Upper lobe of right lung (tissue), 1 donor: ENCODE measurements around the gene DMD. TPM values are rescaled to one million over a fixed set of nuclear protein-coding genes. Genes with fewer than 3 reads are reported as not detected.
"Not testable (repeated sequence)": the region's sequence is repeated elsewhere in the genome, so short reads cannot be mapped to it uniquely, and the experiment has no call there.

Source experiments
- ATAC-seq: fragments of 200-7000 bp; cut with Tn5 transposase; one replicate; pipeline ENCODE4 v1.9.1; 2020; ENCODE audit warnings: mild to moderate bottlenecking, moderate library complexity
- DNase-seq: peaks from one replicate; pipeline ENCODE4 v3.0.0-alpha.2; 2020
- H3K27ac ChIP-seq: fragments of 200-600 bp; one replicate; pipeline ENCODE4 v1.8.0; 2022
- H3K27me3 ChIP-seq: fragments of 200-600 bp; one replicate; pipeline ENCODE4 v1.8.0; 2022; ENCODE audit warnings: mild to moderate bottlenecking
- H3K36me3 ChIP-seq: fragments of 200-600 bp; one replicate; pipeline ENCODE4 v1.8.0; 2022
- H3K4me1 ChIP-seq: fragments of 200-600 bp; one replicate; pipeline ENCODE4 v1.8.0; 2022
- H3K4me3 ChIP-seq: fragments of 200-600 bp; one replicate; pipeline ENCODE4 v1.8.0; 2022; ENCODE audit warnings: mild to moderate bottlenecking
- H3K9me3 ChIP-seq: fragments of 200-600 bp; one replicate; pipeline ENCODE4 v1.8.0; 2022
- intact Hi-C: fragments of 100-400 bp; cut with DNase I; formaldehyde crosslinking; loops from one replicate; pipeline ENCODE4 v1.11.0; 2022
- total RNA-seq: library from RNA; stranded (reverse); fragmentation: NEBNext Ultra II Directional; extraction: Animal tissue kit (Norgen Biotek cat#: 25700); gene quantifications from one replicate; pipeline ENCODE4 v1.2.1, GENCODE V29; 2021
- TF ChIP-seq, protein P1 (sequence below): fragments of 200-600 bp; IDR thresholded peaks from one replicate; pipeline ENCODE4 v1.8.0; 2022; ENCODE audit warnings: antibody characterized with exemption
- donor health status: DM: no; HTN: yes; CAD: no; lungs with severe emphysema.

DMD gene
- total RNA-seq, 1 donor from 2014 or later: 24.7 TPM

GRCh38 chrX:32745323-32745722, 466.0 kb downstream of the DMD start:
- Histone ChIP-seq H3K36me3 (no peaks in the 10 kb centered on the region), H3K27me3 (no peaks in the 10 kb centered on the region), H3K4me1 (no peaks in the 10 kb centered on the region), H3K9me3 (no peaks in the 10 kb centered on the region), H3K27ac (no peak overlapping the region), H3K4me3 (no peak overlapping the region)
- TF ChIP-seq, protein P1, sequence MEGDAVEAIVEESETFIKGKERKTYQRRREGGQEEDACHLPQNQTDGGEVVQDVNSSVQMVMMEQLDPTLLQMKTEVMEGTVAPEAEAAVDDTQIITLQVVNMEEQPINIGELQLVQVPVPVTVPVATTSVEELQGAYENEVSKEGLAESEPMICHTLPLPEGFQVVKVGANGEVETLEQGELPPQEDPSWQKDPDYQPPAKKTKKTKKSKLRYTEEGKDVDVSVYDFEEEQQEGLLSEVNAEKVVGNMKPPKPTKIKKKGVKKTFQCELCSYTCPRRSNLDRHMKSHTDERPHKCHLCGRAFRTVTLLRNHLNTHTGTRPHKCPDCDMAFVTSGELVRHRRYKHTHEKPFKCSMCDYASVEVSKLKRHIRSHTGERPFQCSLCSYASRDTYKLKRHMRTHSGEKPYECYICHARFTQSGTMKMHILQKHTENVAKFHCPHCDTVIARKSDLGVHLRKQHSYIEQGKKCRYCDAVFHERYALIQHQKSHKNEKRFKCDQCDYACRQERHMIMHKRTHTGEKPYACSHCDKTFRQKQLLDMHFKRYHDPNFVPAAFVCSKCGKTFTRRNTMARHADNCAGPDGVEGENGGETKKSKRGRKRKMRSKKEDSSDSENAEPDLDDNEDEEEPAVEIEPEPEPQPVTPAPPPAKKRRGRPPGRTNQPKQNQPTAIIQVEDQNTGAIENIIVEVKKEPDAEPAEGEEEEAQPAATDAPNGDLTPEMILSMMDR: no peak
- DNase-seq (no peak), ATAC-seq (no peak)
- intact Hi-C loops: no loop called here

DNA sequence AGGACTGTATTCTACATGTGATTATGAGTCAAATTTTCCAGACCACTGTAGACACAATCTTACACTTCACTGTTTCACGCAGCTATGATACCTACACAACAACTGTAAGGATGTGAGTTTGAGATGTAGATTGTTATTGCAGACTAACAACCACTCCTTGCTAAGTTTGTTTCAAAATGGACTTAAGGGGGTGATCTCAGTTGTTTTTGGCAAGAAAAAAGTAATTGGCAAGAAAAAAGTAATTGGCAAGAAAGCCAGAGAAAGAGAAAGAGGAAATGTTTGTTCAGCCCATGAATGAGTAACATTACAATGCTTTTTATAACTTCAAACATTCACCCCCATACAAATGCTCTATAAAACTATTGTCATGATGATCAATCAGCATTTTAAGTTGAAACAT, 466.4 kb downstream of the DMD start:
- ATAC-seq (no peak), DNase-seq (no peak)
- Histone ChIP-seq H3K27me3 (no peaks in the 10 kb centered on the region), H3K36me3 (no peaks in the 10 kb centered on the region), H3K4me1 (no peaks in the 10 kb centered on the region), H3K27ac (no peak overlapping the region), H3K9me3 (no peaks in the 10 kb centered on the region), H3K4me3 (no peak overlapping the region)
- intact Hi-C loops: no loop called here
- TF ChIP-seq, protein P1: no peak

- Histone ChIP-seq H3K27me3 (no peaks in the 10 kb centered on the region), H3K36me3 (no peaks in the 10 kb centered on the region), H3K4me3 (no peak overlapping the region), H3K27ac (no peak overlapping the region), H3K9me3 (no peaks in the 10 kb centered on the region), H3K4me1 (no peaks in the 10 kb centered on the region)
- ATAC-seq: no peak
- intact Hi-C loops: no loop called here
- TF ChIP-seq, protein P1: no peak
- DNase-seq: no peak
These were observed 469.4 kb downstream of the DMD start for GRCh38 chrX:32741910-32742309.

- no peak overlapping the region for H3K4me3 ChIP-seq
- TF ChIP-seq, protein P1: no peak
- DNase-seq: no peak
- intact Hi-C loops: no loop called here
- no peaks in the 10 kb centered on the region for H3K36me3 ChIP-seq
- H3K4me1 ChIP-seq: no peaks in the 10 kb centered on the region
- ATAC-seq: no peak
- H3K27ac ChIP-seq: no peak overlapping the region
- no peaks in the 10 kb centered on the region for H3K9me3 ChIP-seq
- no peaks in the 10 kb centered on the region for H3K27me3 ChIP-seq
These were observed 502.8 kb downstream of the DMD start for GRCh38 chrX:32708542-32708941.

GRCh38 chrX:32705385-32705784, 506.0 kb downstream of the DMD start:
- H3K27ac ChIP-seq, H3K36me3 ChIP-seq, ATAC-seq, H3K4me1 ChIP-seq, intact Hi-C loops, DNase-seq, H3K27me3 ChIP-seq, H3K4me3 ChIP-seq, H3K9me3 ChIP-seq: not testable (repeated sequence)

- Histone ChIP-seq H3K36me3 (no peaks in the 10 kb centered on the region), H3K27ac (no peak overlapping the region), H3K27me3 (no peaks in the 10 kb centered on the region), H3K4me3 (no peak overlapping the region), H3K4me1 (no peaks in the 10 kb centered on the region), H3K9me3 (no peaks in the 10 kb centered on the region)
- DNase-seq: no peak
- no peak for ATAC-seq
- intact Hi-C loops: no loop called here
- TF ChIP-seq, protein P1: no peak
These were observed 524.0 kb downstream of the DMD start for GRCh38 chrX:32687379-32687778.
